GM18909 (cell line): ENCODE results near the gene GPER1.

ENCODE experiments used
- ATAC-seq: cut with Tn5 transposase; IDR thresholded peaks from one replicate; pipeline ENCODE4 v1.9.1; 2021; ENCODE audit warnings: mild to moderate bottlenecking; ENCODE audit not compliant: unreplicated experiment, poor library complexity

Gene GPER1

GRCh38 chr7:1086588-1087464 lies 1.1 kb upstream of the GPER1 start:
- ATAC-seq = peak; percentile 72

GRCh38 chr7:1087465-1087814 lies 473 bp upstream of the GPER1 start:
- no peak for ATAC-seq

GRCh38 chr7:1090236-1090635 lies 2.3 kb downstream of the GPER1 start:
- ATAC-seq = no peak

GRCh38 chr7:1090686-1091643 lies 3.1 kb downstream of the GPER1 start:
- no peak for ATAC-seq

GRCh38 chr7:1091644-1092027 lies 3.7 kb downstream of the GPER1 start:
- no peak for ATAC-seq

- no peak for ATAC-seq
Observed at GRCh38 chr7:1092161-1092632, 4.3 kb downstream of the GPER1 start.

GRCh38 chr7:1092806-1093501 lies 5.0 kb downstream of the GPER1 start:
- ATAC-seq = no peak

GRCh38 chr7:1093502-1093843 lies 5.6 kb downstream of the GPER1 start:
- ATAC-seq = no peak

- no peak for ATAC-seq
Observed at GRCh38 chr7:1093916-1094508, 6.1 kb downstream of the GPER1 start.

- ATAC-seq = no peak
Observed at GRCh38 chr7:1094870-1095269, 7.0 kb downstream of the GPER1 start.

- no peak for ATAC-seq
Observed at GRCh38 chr7:1095621-1096155, 7.8 kb downstream of the GPER1 start.

GRCh38 chr7:1096156-1097119 lies 8.5 kb downstream of the GPER1 start:
- ATAC-seq = no peak

- ATAC-seq = no peak
Observed at GRCh38 chr7:1097120-1097504, 9.2 kb downstream of the GPER1 start.

- ATAC-seq = no peak
Observed at GRCh38 chr7:1098243-1099153, 10.6 kb downstream of the GPER1 start.

- ATAC-seq = no peak
Observed at GRCh38 chr7:1099154-1099542, 11.2 kb downstream of the GPER1 start.

GRCh38 chr7:1099637-1100036 lies 11.7 kb downstream of the GPER1 start:
- ATAC-seq = no peak

GRCh38 chr7:1100386-1100785 lies 12.5 kb downstream of the GPER1 start:
- no peak for ATAC-seq
